Endothelial cell of umbilical vein (primary cell): Measurements from ENCODE around the gene DAD1. TPM values are rescaled to one million over a fixed set of nuclear protein-coding genes. Genes with fewer than 3 reads are reported as not detected.

ENCODE experiments used
- BruUV-seq: library from RNA; stranded (reverse); fragments of 400-500 nt; replicated peaks from 2 replicates; lab custom pipeline; 2021; lab: Mats Ljungman, UMichigan
- CTCF ChIA-PET: fragments of 300-600, 350-600 bp; sonication (Branson Sonifier 250); formaldehyde crosslinking; loops from one replicate; lab custom pipeline; 2021; ENCODE audit warnings: antibody characterized with exemption, inconsistent platforms; lab: Charles Lee
- POLR2A ChIA-PET: fragments of 300-600, 350-600 bp; sonication (Branson Sonifier 250); formaldehyde crosslinking; loops from one replicate; lab custom pipeline; 2021; ENCODE audit warnings: antibody characterized with exemption, inconsistent platforms; lab: Charles Lee
- DNase-seq: peaks from one replicate; pipeline ENCODE4 v3.0.0-alpha.2; 2011; ENCODE audit warnings: low read depth, low spot score
- FAIRE-seq: peaks from 2 replicates; lab custom pipeline; 2011; peaks lifted over from hg19 to GRCh38; lab: Jason Lieb, UNC
- H2AFZ ChIP-seq: 2 replicates; pipeline ENCODE4 v1.6.0; 2012; ENCODE audit warnings: low read depth, low read length, control low read depth, inconsistent platforms
- H3K27ac ChIP-seq: 2 replicates; pipeline ENCODE4 v1.5.1; 2011; ENCODE audit warnings: low read depth, mild to moderate bottlenecking, control low read depth, low read length, moderate library complexity; ENCODE audit not compliant: insufficient read depth
- H3K27me3 ChIP-seq, 2 experiments: 2 replicates each; pipeline versions ENCODE4 v1.6.0 to v1.6.1; 2011; ENCODE audit warnings: low read length in 2 of 2, mixed read lengths in 1 of 2; ENCODE audit not compliant: control insufficient read depth in 2 of 2, insufficient read depth in 2 of 2
- H3K36me3 ChIP-seq, 2 experiments: 2 replicates in 1 of 2; 3 replicates in 1 of 2; pipeline ENCODE4 v1.5.1; 2011; ENCODE audit warnings: low read length in 2 of 2, mild to moderate bottlenecking in 1 of 2, moderate library complexity in 1 of 2; ENCODE audit not compliant: control insufficient read depth in 2 of 2, insufficient read depth in 2 of 2; ENCODE audit errors: extremely low read depth in 1 of 2
- H3K4me1 ChIP-seq: 3 replicates; pipeline ENCODE4 v1.5.1; 2011; ENCODE audit warnings: mild to moderate bottlenecking, low read length; ENCODE audit not compliant: control insufficient read depth, insufficient read depth; ENCODE audit errors: extremely low read depth
- H3K4me2 ChIP-seq: 2 replicates; pipeline ENCODE4 v1.6.1; 2011; ENCODE audit warnings: low read length, control low read depth, mixed read lengths; ENCODE audit not compliant: insufficient read depth
- H3K4me3 ChIP-seq, 3 experiments: fragments of 200-600 bp in 1 of 3; sonication (generic), shearing (Covaris generic) in 1 of 3; replicated peaks in 1 of 3; 2 replicates each; pipeline ENCODE4 v1.5.1; 2011 to 2016; ENCODE audit warnings: control low read depth in 3 of 3, low read length in 3 of 3, mild to moderate bottlenecking in 2 of 3, inconsistent platforms in 1 of 3, low read depth in 1 of 3, moderate library complexity in 1 of 3; ENCODE audit not compliant: insufficient read depth in 1 of 3
- H3K79me2 ChIP-seq: 2 replicates; pipeline ENCODE4 v1.6.0; 2012; ENCODE audit warnings: low read length, inconsistent platforms; ENCODE audit not compliant: control insufficient read depth, insufficient read depth
- H3K9ac ChIP-seq: replicated peaks from 2 replicates; pipeline ENCODE3; 2011; ENCODE audit warnings: low read length, control low read depth; ENCODE audit not compliant: insufficient read depth; ENCODE audit errors: extremely low read depth
- H3K9me1 ChIP-seq: replicated peaks from 3 replicates; pipeline ENCODE4 v1.6.0; 2011; ENCODE audit warnings: mild to moderate bottlenecking, low read length; ENCODE audit not compliant: control insufficient read depth, insufficient read depth; ENCODE audit errors: extremely low read depth
- H3K9me3 ChIP-seq: replicated peaks from 2 replicates; pipeline ENCODE4 v1.5.1; 2012; ENCODE audit warnings: low read length, inconsistent platforms; ENCODE audit not compliant: control insufficient read depth, insufficient read depth
- H4K20me1 ChIP-seq: replicated peaks from 2 replicates; pipeline ENCODE3; 2011; ENCODE audit warnings: mild to moderate bottlenecking, low read length; ENCODE audit not compliant: control insufficient read depth, insufficient read depth; ENCODE audit errors: extremely low read depth
- EZH2 ChIP-seq: IDR thresholded peaks from 2 replicates; pipeline ENCODE4 v1.6.1; 2012; ENCODE audit warnings: borderline replicate concordance, low read depth, mild to moderate bottlenecking, moderate library complexity, low read length, inconsistent platforms; ENCODE audit not compliant: severe bottlenecking
- JUN ChIP-seq: IDR thresholded peaks from 2 replicates; pipeline ENCODE4 v1.6.1; 2011; ENCODE audit warnings: borderline replicate concordance, low read depth; ENCODE audit not compliant: insufficient read length, insufficient read depth
- MAX ChIP-seq: IDR thresholded peaks from 2 replicates; pipeline ENCODE4 v1.6.1; 2011; ENCODE audit not compliant: insufficient read depth, insufficient read length
- MYC ChIP-seq: IDR thresholded peaks from one replicate; pipeline ENCODE4 v1.6.1; 2011; ENCODE audit warnings: mild to moderate bottlenecking, low read depth, low read length
- POLR2A ChIP-seq: IDR thresholded peaks from 2 replicates; pipeline ENCODE4 v1.6.1; 2012; ENCODE audit warnings: low read depth, mild to moderate bottlenecking, control low read depth, low read length
- dilution Hi-C: fragments of 300-500 bp; cut with MboI; formaldehyde crosslinking; loops from one replicate; pipeline ENCODE4 v1.15.0; 2019; ENCODE audit warnings: low sequenced_read_pairs; ENCODE audit not compliant: extremely low pct_ligation_motif_present
- intact Hi-C: fragments of 100-400 bp; cut with micrococcal nuclease; formaldehyde crosslinking; loops from one replicate; pipeline ENCODE4 v1.10.0; 2022
- polyA plus RNA-seq, 4 experiments: library from polyadenylated mRNA; depleted of rRNA in 3 of 4; stranded (reverse) in 3 of 4; unstranded in 1 of 4; fragments of >200 nt; gene quantifications; 2 replicates each; pipeline versions ENCODE4 v1.2.1 to v1.2.3, GENCODE V29; 2011 to 2012; ENCODE audit warnings: missing spikeins in 1 of 4
- total RNA-seq: library from RNA; stranded (reverse); gene quantifications from 2 replicates; pipeline ENCODE4 v1.2.3, GENCODE V29; 2021
- TF ChIP-seq, protein P1 (sequence below), 2 donors: IDR thresholded peaks; 1 replicate in 1 of 2; 2 replicates in 1 of 2; pipeline ENCODE4 v1.5.1; 2011; ENCODE audit warnings: low read length in 2 of 2, mild to moderate bottlenecking in 2 of 2, moderate library complexity in 2 of 2, control low read depth in 1 of 2, inconsistent platforms in 1 of 2, low read depth in 1 of 2; ENCODE audit not compliant: insufficient read depth in 1 of 2; ENCODE audit errors: extremely low read depth in 1 of 2

Gene DAD1
- total and polyA plus RNA-seq, 2 donors (not counting 3 experiments of a cell fraction or from before 2014, with no cell fraction given), result 299 to 1,227 TPM

GRCh38 chr14:22569737-22570131, 19.3 kb downstream of the DAD1 start:
- no peak overlapping the region for H3K27ac ChIP-seq
- ChIA-PET POLR2A (interaction anchor here (0.6 to 1.3 kb wide), 3 partner anchors 19 to 269 kb away, joined by 3 to 4 read pairs (median 4); partner anchors contain the start of gene DAD1), CTCF (interaction anchor here (0.5 to 6.1 kb wide), 68 partner anchors 9 to 492 kb away, joined by 3 to 293 read pairs (median 5); partner anchors contain the start of genes ABHD4, AJUBA, DAD1 and LRP10)
- no peaks in the 10 kb centered on the region for H4K20me1 ChIP-seq
- no peaks in the 10 kb centered on the region for H3K9me3 ChIP-seq
- H2AFZ ChIP-seq, result no peak overlapping the region
- dilution Hi-C loops, result no loop called here
- no peaks in the 10 kb centered on the region for H3K9me1 ChIP-seq
- no peak for DNase-seq
- intact Hi-C loops, result loop anchor here (1.0 to 5.0 kb wide), 8 partner anchors 20 to 284 kb away; partner anchors contain the start of genes DAD1, MMP14 and OXA1L
- no peak for FAIRE-seq
- H3K4me3 ChIP-seq, result no peak overlapping the region
- H3K4me1 ChIP-seq, result peaks cover 40% of the 10 kb centered on the region
- peaks cover 8 to 19% of the 10 kb centered on the region in 2 experiments for H3K36me3 ChIP-seq
- no peaks in the 10 kb centered on the region for H3K27me3 ChIP-seq
- no peak overlapping the region for H3K4me2 ChIP-seq
- no TSS peak for BruUV-seq
- H3K9ac ChIP-seq, result no peak overlapping the region
- H3K79me2 ChIP-seq, result peaks cover 41% of the 10 kb centered on the region
- TF ChIP-seq, protein P1, sequence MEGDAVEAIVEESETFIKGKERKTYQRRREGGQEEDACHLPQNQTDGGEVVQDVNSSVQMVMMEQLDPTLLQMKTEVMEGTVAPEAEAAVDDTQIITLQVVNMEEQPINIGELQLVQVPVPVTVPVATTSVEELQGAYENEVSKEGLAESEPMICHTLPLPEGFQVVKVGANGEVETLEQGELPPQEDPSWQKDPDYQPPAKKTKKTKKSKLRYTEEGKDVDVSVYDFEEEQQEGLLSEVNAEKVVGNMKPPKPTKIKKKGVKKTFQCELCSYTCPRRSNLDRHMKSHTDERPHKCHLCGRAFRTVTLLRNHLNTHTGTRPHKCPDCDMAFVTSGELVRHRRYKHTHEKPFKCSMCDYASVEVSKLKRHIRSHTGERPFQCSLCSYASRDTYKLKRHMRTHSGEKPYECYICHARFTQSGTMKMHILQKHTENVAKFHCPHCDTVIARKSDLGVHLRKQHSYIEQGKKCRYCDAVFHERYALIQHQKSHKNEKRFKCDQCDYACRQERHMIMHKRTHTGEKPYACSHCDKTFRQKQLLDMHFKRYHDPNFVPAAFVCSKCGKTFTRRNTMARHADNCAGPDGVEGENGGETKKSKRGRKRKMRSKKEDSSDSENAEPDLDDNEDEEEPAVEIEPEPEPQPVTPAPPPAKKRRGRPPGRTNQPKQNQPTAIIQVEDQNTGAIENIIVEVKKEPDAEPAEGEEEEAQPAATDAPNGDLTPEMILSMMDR (IDR thresholded peaks at IDR 0.05; ENCODE audit: extremely low read depth in 1 of 2, insufficient read depth in 1 of 2, low read depth in 1 of 2, low read length in 2 of 2), result no peak
- no peak for TF ChIP-seq JUN
- TF ChIP-seq MYC, result no peak
- TF ChIP-seq MAX, result no peak
- TF ChIP-seq POLR2A, result no peak
- no peak for TF ChIP-seq EZH2
